Gastrocnemius medialis (tissue), 4 donors: ENCODE measurements around the gene CBLL2.

ENCODE experiments used
- CTCF ChIP-seq, 5 experiments: fragments of 450-650 bp in 3 of 5; fragments of 200-600 bp in 2 of 5; sonication (generic) in 2 of 5; IDR thresholded peaks in 4 of 5; conservative IDR thresholded peaks in 1 of 5; 1 replicate in 4 of 5; 2 replicates in 1 of 5; pipeline ENCODE4 v1.5.1; 2016 to 2019; ENCODE audit warnings: antibody characterized with exemption in 5 of 5, mild to moderate bottlenecking in 3 of 5, moderate library complexity in 3 of 5
- POLR2A ChIP-seq, 2 donors: fragments of 450-650 bp; IDR thresholded peaks; one replicate each; pipeline ENCODE4 v1.6.1; 2017; ENCODE audit warnings: antibody characterized with exemption in 2 of 2, mild to moderate bottlenecking in 2 of 2, moderate library complexity in 2 of 2

GRCh38 chrX:22276781-22277180 is 4.1 kb downstream of the CBLL2 start:
- TF ChIP-seq CTCF (IDR thresholded peaks at IDR 0.05 in 4 of 5, conservative IDR thresholded peaks at IDR 0.05 in 1 of 5), result no peak
- TF ChIP-seq POLR2A (IDR thresholded peaks at IDR 0.05), result no peak
